GM12892 (cell line): ENCODE results near the gene ZSCAN1.

Experiments
- POLR2A ChIP-seq: IDR thresholded peaks from 2 replicates; pipeline ENCODE4 v1.6.1; 2011; ENCODE audit warnings: low read depth, low read length, control low read depth
- POLR2AphosphoS5 ChIP-seq: IDR thresholded peaks from 2 replicates; pipeline ENCODE4 v1.6.1; 2011; ENCODE audit warnings: low read depth, low read length, control low read depth
- TAF1 ChIP-seq: IDR thresholded peaks from 2 replicates; pipeline ENCODE4 v1.6.1; 2011; ENCODE audit warnings: low read depth, mild to moderate bottlenecking, control low read depth, low read length, borderline replicate concordance

DNA sequence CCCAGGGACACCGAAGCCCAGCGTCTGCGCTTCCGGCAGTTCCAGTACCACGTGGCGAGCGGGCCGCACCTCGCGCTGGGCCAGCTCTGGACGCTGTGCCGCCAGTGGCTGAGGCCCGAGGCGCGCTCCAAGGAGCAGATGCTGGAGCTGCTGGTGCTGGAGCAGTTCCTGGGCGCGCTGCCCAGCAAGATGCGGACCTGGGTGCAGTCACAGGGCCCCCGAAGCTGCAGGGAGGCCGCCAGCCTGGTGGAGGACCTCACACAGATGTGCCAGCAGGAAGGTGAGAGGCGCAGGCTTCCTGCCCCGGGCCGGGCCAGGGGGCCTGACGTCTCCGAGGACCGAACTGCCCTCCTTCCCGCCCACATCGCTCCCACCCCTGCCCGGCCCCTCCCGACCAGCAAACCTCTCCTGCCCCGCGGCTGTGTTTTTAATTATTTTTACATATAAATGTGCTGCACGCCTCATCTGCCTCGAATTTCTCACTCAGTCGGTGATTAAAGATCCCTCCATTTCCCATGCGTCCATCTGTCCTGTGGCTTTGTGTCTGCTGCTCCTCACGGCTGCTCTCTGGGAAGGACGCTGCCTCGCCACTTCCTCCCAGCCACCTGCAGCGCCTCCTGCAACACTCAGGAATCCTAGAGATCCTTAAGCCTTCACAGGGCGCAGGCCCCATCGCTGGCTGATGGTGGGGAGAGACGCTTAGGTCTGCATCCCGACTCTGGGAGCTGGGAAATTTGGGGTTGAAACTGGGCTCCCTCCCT, 4.3 kb downstream of the ZSCAN1 start:
- TF ChIP-seq POLR2A (no peak), POLR2AphosphoS5 (no peak), TAF1 (no peak)
